Measurements from ENCODE around the gene PMEPA1.

The PMEPA1 gene

DNA sequence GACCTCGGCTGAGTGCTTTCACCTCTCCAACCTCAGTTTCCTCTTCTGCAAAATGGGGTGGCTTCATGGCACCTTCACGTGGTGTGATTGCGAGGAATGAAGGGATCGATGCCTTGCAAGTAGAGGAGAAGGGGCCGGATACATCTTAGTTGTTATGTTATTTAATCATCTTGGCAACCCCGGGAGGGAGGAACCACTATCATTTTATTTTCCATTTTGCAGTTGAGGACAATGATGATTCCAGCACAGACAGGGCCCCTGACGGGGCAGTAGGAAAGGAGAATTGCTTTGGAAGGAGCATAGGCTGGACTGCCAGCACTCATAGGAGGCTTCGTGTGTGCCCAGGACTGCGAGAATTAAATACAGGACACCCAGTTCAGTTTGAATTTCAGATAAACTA is 2.5 kb upstream of the PMEPA1 start:
- DNase-seq (ENCODE audit: low read depth in 1 of 2, low spot score in 1 of 2): no peak

DNA sequence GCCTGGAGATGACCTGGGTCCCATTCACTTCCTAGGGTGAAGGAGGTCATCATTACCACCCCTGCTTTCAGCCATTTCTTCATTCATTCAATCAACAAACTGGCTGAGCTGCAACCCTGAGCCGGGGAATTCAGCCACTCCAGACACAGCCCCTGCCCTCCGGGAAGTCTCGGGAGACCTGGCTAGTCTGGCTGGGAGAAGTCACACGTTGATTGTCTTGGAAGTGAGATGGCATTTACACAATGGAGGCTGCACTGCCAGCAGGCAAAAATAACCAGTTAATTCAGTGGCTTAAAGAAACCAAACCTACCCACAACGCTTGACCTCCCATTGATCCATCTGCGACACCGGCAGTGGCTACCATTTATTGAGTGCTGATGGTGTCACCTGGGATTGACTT is 2.0 kb upstream of the PMEPA1 start:
- DNase-seq (ENCODE audit: low read depth in 1 of 2, low spot score in 1 of 2): no peak

DNA sequence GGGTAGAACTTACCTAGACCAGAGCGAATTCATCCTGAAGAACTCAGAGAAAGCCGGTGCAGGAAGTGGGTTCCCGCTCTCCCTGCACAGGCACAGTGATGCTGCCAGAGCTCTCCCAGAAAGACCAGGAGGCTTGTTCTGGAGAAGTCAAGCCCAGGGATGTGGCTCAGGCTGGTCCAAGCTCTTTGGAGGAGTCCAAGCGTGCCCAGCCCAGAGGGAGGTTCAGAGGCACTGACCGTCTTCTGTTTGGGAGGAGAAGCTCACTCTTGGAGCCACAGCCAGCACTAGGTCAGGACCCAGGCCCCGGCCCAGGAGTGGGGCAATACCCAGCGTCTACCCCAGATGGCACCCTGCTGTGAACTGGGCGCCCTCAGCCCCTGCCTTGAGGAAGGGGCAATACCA is 1.5 kb upstream of the PMEPA1 start:
- DNase-seq (ENCODE audit: low read depth in 1 of 2, low spot score in 1 of 2): no peak

DNA sequence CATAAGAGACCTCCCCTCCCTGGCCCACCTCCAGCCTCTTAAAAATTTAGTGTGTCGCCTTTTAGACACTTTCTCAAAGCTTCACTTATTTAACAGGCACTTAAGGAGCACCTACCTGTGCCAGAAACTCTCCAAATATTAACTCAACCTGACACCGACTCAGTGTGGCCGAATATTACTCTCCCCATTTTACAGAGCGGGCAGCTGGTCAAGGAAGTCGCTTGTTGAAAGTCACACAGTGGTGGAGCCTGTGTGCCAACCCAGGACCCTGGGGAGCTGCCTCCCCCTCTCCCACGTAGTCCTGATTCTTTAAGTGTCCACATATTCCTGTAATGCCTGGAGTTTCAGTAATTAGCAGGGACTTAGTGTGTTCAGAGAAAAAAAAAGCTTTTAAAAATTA is 1.0 kb upstream of the PMEPA1 start:
- no peak for DNase-seq (ENCODE audit: low read depth in 1 of 2, low spot score in 1 of 2)

DNA sequence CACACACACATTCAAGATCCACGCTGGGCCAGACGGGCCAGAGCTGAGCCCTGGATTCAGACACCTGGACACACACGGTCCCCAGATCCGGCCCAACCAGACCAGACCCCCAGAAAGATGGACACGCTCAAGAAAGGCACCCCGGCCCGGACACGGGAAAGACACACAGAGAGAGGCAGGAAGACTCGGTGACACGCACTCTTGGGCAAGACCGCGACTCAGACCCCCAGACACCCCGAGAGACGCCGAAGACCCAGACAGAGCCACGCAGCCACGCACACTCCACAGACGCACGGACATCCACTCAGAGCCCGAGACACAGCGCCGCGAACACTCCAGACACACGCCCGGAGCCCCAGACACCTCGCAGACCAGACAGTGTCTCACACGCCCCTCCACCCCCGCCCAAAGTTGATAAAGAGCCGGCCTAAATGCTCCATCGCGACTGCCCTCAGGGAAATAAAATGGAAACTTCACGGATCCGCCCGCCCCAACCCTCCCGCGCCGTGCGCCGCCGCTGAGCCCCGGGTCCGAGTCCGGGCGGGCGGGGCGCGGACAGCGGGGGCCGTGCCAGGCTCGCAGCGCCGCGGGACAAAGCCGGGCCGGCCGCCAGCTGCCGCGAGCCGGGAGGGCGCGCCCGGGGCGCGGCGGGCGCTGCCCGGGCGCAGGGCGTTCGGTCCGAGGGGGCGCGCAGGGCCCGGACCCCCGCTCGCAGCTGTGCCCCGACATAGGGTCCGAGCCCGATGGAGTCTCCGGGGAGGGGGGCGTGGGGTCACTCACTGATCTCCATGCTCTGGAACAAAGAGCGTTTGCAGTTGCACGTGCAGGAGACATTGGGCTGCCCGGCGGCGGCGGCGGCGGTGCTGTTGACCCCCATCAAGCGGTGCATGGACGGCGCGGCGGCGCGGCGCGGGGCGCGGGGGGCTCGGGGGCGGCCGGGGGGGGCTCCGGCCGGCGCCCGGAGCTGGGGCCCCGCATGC is 831 bp downstream of the PMEPA1 start:
- no peak for DNase-seq (ENCODE audit: low read depth in 1 of 2, low spot score in 1 of 2)

DNA sequence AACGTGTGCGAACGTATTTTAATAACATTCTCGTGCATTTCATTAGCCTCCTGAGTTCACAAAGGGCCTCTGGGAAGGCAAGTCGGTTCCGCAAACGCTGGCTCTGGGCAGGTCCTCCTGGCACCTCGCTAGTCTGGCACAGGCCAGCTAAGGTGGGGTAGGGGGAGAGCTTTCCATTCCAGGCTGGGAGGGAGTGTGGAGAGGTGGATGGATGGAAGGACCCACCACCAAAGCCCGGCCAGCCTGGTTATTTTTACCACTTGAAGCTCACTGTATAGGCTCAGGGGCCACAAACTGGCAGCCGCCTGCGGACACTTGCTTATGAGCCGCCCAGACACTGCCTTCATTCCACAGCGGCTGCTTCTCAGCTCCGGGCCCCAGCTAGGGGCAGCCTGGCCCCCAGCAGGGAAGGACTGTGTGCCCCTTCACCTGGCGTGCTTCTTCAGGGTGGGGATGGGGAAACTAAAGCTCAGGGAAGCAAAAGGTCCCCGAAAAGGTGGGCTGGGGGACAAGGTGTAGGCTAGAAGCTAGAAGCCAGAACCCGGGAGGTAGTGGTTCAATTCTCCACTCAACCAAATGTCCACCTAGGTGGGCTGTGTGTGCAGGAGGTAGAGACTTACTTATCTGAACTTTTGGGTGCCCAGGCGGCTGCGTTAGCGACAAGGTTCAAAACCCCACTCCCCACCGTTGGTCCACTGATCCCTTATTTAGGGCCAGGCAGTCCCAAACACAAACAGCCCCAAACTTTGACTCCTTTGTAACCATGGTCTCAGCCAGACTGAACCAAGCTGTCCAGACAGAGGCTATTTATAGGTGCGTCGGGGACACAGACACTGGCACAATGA is 1.7 kb downstream of the PMEPA1 start:
- DNase-seq (ENCODE audit: low read depth in 1 of 2, low spot score in 1 of 2): no peak

DNA sequence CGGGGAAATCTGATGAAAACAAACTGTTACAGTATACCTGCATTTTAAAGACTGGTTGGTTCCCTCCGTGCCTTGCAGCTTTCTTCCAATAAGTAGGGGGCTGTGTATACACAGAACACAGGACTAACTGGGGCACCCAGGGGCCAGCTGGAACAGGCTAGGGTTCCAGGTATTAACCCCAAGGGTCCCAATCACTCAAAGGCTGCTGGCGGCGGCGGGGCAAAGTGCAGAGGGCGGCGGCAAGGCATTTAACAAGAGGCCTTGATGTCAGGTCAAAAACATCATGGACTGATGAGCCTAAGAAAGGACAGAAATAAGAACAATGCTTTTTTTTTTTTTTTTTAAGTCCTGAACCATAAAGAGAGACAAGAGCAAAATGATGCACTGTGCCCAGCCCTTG is 2.5 kb downstream of the PMEPA1 start:
- no peak for DNase-seq (ENCODE audit: low read depth in 1 of 2, low spot score in 1 of 2)

DNA sequence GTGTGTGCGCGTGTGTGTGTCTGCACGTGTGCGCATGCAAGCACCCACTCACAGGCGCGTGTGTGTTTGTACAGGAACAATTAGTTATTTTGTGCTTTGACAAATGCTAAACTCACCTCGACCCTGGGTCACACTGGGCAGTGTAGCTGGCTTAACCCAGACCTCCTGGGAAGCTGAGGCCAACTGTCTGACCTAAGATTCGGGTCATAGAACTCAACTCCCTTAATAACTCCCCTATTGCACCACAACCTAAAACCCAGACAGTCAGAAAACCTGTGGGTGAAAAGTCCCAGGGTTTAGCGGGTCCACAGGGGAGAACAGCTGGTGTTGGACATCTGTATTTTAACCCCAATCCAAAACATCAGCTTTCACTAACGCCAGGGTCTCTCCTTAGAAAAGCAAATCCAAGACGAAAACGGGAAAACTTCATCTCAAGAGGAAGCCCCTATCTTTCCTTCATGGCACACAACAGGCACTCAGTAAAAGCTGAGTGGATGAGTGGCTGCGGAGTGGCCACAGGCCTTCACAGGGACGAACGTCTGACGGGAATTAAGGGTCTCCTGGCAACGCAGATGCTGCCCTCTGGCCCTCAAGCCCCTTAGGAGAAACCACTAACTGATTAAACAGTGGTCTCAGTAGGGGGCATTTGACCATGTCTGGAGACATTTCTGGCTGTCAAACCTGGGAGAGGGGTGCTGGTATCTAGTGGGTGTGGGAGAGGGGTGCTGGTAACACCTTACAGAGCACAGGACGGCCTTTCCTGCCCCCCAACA is 4.5 kb downstream of the PMEPA1 start:
- no peak for DNase-seq (ENCODE audit: low read depth in 1 of 2, low spot score in 1 of 2)

DNA sequence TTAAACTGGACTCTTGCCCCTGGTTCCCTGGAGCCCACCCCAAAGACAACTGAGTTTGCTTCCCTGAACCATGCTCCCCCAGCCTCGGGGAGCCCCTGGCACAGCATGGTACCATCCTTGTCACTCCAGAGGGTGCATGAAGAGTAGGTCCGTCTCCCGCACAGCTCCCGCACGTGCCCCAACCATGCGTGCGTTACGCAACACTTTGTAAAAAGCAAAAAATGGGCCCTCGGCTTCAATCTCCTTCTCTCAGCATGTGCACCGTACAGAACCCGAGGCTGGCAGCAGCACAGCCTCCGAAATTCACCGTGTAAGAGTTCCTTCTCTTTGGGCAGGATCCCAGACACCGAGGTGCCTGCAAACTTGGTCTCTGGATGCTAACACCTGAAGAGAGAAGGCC is 5.6 kb downstream of the PMEPA1 start:
- no peak for DNase-seq (ENCODE audit: low read depth in 1 of 2, low spot score in 1 of 2)

DNA sequence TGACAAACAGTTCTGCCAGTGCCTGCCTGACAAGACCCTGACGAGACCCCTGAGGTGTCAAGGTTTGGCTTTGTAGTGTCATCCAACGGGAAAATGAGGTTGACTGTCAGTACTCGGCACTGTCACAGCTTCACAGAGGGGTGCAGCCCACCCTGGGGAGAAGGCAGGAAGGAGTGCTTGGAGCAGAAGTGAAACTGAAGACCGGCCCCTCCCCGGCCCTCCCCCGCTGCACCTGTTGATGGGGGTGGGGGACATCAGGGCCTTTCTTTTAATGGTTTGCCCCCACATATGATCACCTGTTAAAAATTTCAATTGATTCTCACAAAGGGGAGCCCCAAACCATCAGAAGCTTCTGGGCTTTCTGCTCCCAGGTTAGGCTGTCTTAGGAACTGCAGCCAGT is 6.8 kb downstream of the PMEPA1 start:
- no peak for DNase-seq (ENCODE audit: low read depth in 1 of 2, low spot score in 1 of 2)

DNA sequence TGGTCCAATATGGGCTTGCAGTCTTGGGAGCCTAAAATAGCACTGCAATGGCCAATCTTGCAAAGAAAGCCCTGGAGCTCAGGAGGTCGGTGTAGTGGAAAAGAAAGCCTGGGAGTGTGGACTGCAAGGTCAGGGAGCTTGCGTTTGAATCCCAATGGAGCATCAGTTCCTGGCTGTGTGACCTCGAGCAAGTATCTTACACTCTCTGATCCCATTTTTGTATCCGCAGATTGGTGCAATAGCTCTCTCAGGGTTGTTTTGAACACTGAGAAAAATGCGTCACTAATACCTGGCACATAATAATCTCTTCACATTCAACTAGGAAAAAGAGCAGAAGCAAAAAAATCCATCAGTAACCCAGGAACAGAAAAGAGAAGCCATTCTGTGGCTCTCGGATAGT is 7.3 kb downstream of the PMEPA1 start:
- DNase-seq (ENCODE audit: low read depth in 1 of 2, low spot score in 1 of 2): no peak

DNA sequence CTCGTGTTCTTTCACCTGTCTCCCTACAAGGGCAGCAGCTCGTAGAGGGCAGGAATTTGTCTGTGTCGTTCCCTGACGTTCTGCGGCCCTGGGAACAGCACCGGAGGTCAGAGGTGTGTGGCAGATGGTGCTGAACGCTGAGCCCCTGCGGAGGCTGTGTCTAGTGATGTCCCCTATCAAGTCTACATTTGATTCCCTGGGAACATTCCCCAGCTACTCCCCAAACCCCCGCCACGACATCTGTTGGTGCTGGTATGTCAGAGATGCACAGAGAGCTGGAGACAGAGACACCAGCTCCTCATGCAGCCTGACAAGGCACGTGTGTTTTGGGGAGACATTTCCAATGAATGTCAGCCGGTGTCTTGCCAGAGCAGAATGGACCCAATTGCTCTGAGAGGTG is 7.7 kb downstream of the PMEPA1 start:
- no peak for DNase-seq (ENCODE audit: low read depth in 1 of 2, low spot score in 1 of 2)

DNA sequence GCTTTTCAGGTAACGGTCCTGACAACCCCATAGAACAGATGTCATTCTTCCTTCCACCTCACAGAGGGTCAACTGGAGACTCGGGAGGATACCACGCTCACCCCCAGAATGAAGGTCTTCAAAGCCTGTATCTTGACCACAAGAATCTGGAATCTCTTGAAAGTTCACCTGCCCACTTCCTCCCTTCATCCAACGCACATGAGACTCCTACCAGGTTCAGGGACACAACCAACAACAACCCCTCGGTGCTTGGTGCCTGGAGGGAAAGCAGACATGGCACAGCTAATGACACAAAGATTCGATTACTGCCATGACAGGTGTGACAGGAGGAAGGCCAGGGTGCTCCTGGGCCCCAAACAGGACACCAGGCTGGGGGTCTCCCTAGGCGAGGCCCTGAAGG is 8.2 kb downstream of the PMEPA1 start:
- DNase-seq (ENCODE audit: low read depth in 1 of 2, low spot score in 1 of 2): no peak

DNA sequence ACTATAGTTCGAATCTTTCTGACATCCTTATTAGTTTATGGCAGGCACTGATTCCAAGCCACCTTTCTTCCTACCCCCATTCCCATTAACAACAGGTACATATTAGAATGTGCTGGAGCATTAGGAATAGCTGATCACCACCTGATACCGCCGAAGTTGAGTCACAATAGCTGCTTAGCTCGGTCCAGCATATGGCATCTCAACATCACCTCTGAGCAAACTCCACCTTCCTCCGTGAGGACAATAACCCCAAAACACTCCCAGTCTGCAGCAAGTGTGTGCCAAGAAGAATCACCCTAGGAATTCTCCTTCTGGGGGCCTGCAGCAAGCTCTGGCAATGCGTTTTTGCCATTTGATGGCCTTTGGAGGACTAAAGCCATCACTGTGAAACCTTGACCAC is 8.7 kb downstream of the PMEPA1 start:
- DNase-seq (ENCODE audit: low read depth in 1 of 2, low spot score in 1 of 2): no peak

DNA sequence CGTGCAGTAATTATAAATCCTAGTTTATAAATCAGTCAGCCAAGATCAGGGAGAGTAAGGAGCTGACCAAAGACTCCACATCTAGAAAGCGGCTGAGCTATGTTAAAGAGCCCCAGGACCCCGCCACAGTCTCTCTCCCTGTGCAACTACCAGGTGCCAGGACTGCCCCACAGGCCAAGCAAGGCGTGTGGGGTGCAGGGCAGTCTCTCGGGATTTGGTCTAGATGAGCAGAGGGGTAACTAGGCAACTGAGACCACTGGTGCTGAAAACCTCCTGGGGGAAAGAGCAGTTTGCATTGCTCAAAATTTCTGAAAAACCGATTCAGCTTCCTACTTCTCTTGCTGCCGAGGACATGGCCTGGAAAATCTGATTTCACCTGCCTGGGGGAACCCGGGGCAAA is 10.4 kb downstream of the PMEPA1 start:
- no peak for DNase-seq (ENCODE audit: low read depth in 1 of 2, low spot score in 1 of 2)

DNA sequence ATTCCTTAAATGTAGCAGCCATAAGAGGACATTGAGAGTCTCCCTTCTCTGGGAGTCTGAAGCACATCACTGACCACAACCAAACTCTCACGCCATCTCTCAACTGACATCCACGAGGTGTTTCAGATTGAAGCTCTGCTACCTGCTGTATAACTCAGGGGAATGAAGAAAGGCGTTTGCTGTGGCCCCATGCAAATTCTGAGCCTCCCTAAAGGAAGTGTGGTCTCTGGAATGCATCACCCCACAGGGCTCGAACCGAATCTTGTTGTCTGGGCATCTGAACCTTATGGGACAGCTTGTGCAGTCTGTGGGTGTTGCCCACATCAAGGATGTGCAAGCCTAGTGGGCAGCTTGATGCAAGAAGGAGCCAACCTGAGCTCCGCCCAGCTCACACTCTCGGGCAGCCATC is 10.9 kb downstream of the PMEPA1 start:
- no peak for DNase-seq (ENCODE audit: low read depth in 1 of 2, low spot score in 1 of 2)

DNA sequence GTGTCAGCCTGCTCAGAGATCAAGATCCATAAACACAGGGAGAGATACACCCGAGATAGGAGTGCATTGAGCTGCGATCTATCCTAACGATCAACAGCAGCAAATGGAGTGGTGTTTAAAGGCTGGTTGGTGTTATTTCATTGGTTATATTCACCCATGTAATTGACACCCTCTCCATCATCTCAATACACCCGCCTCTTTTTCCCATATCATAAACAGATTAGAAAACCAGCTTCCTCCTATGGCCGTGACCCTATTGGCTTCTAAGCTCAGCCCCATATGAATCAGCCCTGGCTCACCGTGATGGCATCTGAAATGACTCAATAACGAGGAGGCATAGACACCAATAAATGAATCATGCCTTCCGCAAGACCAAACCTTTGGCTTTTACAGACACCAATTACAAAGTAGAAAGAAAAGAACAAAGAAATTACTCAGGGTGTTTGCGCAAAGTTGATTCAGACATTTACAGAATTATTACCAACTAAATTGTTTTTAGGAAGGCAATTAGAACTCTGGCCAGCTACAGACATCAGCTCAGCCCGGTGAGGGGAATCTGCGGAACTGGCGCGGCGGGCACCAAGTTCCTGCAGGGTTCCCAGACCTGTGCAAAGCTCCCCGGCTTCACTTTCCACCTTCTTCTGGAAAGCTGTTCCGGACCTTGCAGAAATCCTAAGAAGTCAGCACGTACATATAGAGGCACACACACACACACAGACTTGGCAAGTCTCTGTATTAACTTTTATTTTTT is 11.5 kb downstream of the PMEPA1 start:
- DNase-seq (ENCODE audit: low read depth in 1 of 2, low spot score in 1 of 2): peak in 1 of 2 donors; percentile 46

DNA sequence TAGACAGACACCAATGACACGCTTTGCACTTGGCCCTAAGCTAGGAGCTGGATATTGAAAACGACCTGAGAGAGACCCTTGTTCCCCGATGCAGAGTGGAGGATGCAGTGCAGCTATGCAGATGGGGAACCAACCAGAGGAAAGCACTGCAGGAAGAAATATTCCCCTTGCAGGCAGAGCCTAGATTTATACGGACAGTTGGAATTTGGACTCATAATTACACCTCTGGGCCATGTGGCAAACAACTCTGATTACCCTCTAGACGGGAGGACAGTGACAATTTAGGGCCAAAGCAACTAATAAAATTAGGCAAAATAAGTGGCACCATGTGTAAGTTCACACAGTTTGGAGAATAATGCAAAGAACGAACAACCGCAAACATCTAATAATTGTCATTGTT is 12.3 kb downstream of the PMEPA1 start:
- DNase-seq (ENCODE audit: low read depth in 1 of 2, low spot score in 1 of 2): no peak

DNA sequence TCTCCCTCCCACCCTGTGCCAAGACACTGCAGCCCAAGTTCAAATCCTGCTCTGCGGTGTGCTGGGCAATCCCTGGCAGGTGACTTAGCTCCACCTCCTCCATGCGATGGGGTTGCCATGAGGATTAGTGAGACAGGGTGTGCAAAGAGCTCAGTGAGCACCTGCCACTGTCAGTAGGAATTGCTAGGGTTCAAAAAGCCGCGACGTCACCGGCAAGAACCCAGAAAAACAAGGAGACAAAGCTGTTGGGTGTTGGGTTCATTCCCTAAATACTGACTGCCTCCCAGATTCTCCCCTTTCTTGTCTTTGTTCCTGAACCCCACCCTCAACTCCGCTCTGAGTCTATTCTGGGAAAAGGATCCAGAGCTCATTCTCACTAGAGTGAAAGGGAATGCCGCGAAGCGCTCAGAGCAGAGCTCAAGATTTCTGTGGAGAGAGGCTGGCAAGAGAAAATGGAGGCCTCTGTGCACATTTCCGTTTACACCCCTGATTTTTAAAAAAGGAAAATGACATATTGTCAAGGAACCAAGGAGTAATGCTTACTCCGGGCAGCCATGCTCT is 13.3 kb downstream of the PMEPA1 start:
- no peak for DNase-seq (ENCODE audit: low read depth in 1 of 2, low spot score in 1 of 2)

DNA sequence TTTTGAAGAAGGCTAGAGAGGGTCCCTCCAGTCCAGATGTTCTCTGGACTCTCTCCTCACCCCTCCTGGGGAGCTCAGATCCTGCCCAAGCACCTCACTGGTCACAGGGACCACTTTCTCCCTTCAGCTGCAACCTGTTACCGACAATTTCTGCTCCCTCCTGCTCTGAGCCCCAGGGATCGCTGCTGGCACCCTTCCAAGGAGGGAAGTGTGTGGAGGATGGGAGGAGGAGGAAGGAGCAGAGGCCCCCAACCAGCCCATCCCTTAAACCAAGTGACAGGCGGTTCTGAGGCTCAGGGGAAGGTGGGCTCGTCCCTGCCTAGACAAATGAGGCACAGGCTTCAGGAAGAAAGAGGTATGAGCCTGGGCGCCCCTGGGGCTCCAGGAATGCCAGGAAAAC is 13.9 kb downstream of the PMEPA1 start:
- no peak for DNase-seq (ENCODE audit: low read depth in 1 of 2, low spot score in 1 of 2)
